ENCODE measurements around the gene FCF1. TPM values are rescaled to one million over a fixed set of nuclear protein-coding genes. Genes with fewer than 3 reads are reported as not detected.

FCF1 gene
- total RNA-seq, 1 donor from 2014 or later: 51.3 TPM

GRCh38 chr14:74669256-74669655, 43.7 kb upstream of the FCF1 start:
- no peaks in the 10 kb centered on the region for H3K9me3 Mint-ChIP-seq (ENCODE audit: low read depth)
- no peak overlapping the region for H3K4me3 Mint-ChIP-seq (ENCODE audit: low read depth)
- no peaks in the 10 kb centered on the region for H3K4me1 Mint-ChIP-seq (ENCODE audit: low read depth)
- H3K27ac Mint-ChIP-seq: no peak overlapping the region
- DNase-seq (ENCODE audit: low spot score, unreplicated experiment): no peak
- H3K27me3 Mint-ChIP-seq: no peaks in the 10 kb centered on the region
- TF ChIP-seq, protein P1, sequence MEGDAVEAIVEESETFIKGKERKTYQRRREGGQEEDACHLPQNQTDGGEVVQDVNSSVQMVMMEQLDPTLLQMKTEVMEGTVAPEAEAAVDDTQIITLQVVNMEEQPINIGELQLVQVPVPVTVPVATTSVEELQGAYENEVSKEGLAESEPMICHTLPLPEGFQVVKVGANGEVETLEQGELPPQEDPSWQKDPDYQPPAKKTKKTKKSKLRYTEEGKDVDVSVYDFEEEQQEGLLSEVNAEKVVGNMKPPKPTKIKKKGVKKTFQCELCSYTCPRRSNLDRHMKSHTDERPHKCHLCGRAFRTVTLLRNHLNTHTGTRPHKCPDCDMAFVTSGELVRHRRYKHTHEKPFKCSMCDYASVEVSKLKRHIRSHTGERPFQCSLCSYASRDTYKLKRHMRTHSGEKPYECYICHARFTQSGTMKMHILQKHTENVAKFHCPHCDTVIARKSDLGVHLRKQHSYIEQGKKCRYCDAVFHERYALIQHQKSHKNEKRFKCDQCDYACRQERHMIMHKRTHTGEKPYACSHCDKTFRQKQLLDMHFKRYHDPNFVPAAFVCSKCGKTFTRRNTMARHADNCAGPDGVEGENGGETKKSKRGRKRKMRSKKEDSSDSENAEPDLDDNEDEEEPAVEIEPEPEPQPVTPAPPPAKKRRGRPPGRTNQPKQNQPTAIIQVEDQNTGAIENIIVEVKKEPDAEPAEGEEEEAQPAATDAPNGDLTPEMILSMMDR (IDR thresholded peaks at IDR 0.05; ENCODE audit: unreplicated experiment): no peak
- peaks cover 18% of the 10 kb centered on the region for H3K36me3 Mint-ChIP-seq (ENCODE audit: insufficient read depth)

DNA sequence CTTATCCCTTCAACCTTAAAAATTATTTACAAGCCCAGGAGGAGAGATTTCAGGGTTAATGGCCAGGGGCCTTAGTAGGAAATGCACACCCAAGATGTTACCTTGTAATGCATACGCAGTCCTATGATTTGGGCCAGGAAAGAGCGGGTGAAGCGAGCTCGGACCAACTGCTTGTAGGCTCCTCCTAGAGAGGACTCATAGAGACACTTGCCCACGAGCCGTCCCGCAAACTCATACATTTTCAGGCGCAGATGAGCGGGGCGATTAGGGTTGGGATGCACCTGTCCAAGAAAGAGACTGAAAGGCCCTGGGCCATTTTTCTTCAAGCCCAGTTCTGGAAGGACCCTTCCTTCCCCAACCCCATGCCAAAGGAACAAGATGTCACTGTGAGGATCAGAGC, 43.1 kb upstream of the FCF1 start:
- DNase-seq (ENCODE audit: low spot score, unreplicated experiment): no peak
- TF ChIP-seq, protein P1 (IDR thresholded peaks at IDR 0.05; ENCODE audit: unreplicated experiment): no peak
- peaks cover 18% of the 10 kb centered on the region for H3K36me3 Mint-ChIP-seq (ENCODE audit: insufficient read depth)
- H3K4me3 Mint-ChIP-seq (ENCODE audit: low read depth): no peak overlapping the region
- no peak overlapping the region for H3K27ac Mint-ChIP-seq
- no peaks in the 10 kb centered on the region for H3K9me3 Mint-ChIP-seq (ENCODE audit: low read depth)
- no peaks in the 10 kb centered on the region for H3K27me3 Mint-ChIP-seq
- no peaks in the 10 kb centered on the region for H3K4me1 Mint-ChIP-seq (ENCODE audit: low read depth)

DNA sequence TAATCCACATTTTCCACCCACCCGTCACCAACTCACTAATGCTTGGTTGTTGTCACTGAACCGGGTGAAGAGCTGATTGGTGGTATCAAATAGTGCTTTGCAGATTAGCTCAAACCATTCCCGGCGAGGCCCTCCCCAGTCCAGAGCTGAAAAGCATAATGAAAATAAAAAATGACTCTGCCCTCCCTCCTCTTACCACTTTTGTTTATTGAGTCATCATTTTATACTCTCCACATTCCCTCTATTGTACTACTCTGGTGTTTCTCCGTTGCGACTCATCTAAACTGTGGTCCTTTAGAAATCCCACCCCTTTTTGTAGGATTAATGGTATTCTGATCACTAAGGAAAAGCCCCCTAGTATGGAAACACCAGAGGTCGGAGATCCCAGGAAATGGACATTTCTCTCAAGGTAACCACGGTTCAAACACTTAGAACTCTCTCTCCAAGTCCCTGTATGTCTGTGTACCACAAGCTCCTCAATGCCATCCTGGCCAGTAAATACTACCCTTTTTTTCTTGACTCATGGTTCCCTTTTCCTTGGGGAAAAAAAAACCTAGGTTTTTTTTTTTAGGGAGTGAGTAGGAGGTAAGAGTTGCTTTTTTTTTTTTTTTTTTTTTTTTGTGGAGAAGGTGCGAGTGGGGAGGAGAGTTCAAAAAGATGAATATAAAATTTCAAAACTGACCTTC, 42.1 kb upstream of the FCF1 start:
- Mint-ChIP-seq H3K4me1 (ENCODE audit: low read depth) (no peaks in the 10 kb centered on the region), H3K36me3 (ENCODE audit: insufficient read depth) (peaks cover 20% of the 10 kb centered on the region)
- TF ChIP-seq, protein P1 (IDR thresholded peaks at IDR 0.05; ENCODE audit: unreplicated experiment): no peak

GRCh38 chr14:74671789-74672188, 41.2 kb upstream of the FCF1 start:
- Mint-ChIP-seq H3K27me3 (no peaks in the 10 kb centered on the region), H3K27ac (no peak overlapping the region), H3K9me3 (ENCODE audit: low read depth) (no peaks in the 10 kb centered on the region), H3K4me3 (ENCODE audit: low read depth) (no peak overlapping the region), H3K4me1 (ENCODE audit: low read depth) (no peaks in the 10 kb centered on the region), H3K36me3 (ENCODE audit: insufficient read depth) (peaks cover 22% of the 10 kb centered on the region)
- no peak for DNase-seq (ENCODE audit: low spot score, unreplicated experiment)
- TF ChIP-seq, protein P1 (IDR thresholded peaks at IDR 0.05; ENCODE audit: unreplicated experiment): no peak

More for the DNA sequence above, 42.1 kb upstream of the FCF1 start:
- H3K4me3 Mint-ChIP-seq (ENCODE audit: low read depth): no peak overlapping the region
- no peaks in the 10 kb centered on the region for H3K27me3 Mint-ChIP-seq
- H3K27ac Mint-ChIP-seq: peak overlapping the region; percentile 13
- no peak for DNase-seq (ENCODE audit: low spot score, unreplicated experiment)
- no peaks in the 10 kb centered on the region for H3K9me3 Mint-ChIP-seq (ENCODE audit: low read depth)

- H3K4me3 Mint-ChIP-seq (ENCODE audit: low read depth): no peak overlapping the region
- no peak overlapping the region for H3K27ac Mint-ChIP-seq
- no peak for DNase-seq (ENCODE audit: low spot score, unreplicated experiment)
- no peaks in the 10 kb centered on the region for H3K9me3 Mint-ChIP-seq (ENCODE audit: low read depth)
- TF ChIP-seq, protein P1 (IDR thresholded peaks at IDR 0.05; ENCODE audit: unreplicated experiment): no peak
- no peaks in the 10 kb centered on the region for H3K27me3 Mint-ChIP-seq
- H3K4me1 Mint-ChIP-seq (ENCODE audit: low read depth): no peaks in the 10 kb centered on the region
- H3K36me3 Mint-ChIP-seq (ENCODE audit: insufficient read depth): peaks cover 20% of the 10 kb centered on the region
Measured at GRCh38 chr14:74673768-74674167, 39.2 kb upstream of the FCF1 start.
